Measurements from ENCODE around the gene PLA2G2A.
A peak's percentile ranks its signal among the peaks of the same experiment; 100 is the strongest.
"Not testable (repeated sequence)": the region's sequence is repeated elsewhere in the genome, so short reads cannot be mapped to it uniquely, and the experiment has no call there.

PLA2G2A gene, protein sequence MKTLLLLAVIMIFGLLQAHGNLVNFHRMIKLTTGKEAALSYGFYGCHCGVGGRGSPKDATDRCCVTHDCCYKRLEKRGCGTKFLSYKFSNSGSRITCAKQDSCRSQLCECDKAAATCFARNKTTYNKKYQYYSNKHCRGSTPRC

GRCh38 chr1:19979494-19979977 is at the start of gene PLA2G2A:
Gene PLA2G2A (minus strand): TSS chr1:19979618. CDS start chr1:19978773, 845 bp downstream.
- no peak for DNase-seq (ENCODE audit: low spot score)

DNA sequence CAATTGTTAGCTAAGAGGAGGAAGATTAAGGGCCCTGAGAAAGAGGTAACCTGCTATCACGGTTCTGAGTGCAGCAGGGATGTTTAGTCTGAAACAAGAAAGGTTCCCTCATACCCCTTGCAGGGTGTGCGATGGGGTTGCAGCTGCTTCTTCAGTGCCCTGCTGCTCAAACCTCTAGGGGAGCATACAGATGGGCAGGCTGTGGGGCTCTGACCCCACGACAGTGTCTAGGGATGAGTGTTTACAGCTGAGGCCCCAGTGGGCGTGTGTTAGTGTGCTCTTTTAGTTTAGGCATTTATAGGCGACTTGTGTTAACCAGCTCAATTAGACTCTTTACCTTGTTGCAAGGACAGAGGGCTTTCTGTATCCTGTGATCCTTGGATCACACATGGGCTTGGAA is 49.3 kb upstream of the PLA2G2A start:
- DNase-seq (ENCODE audit: low spot score) = no peak

- no peak for DNase-seq (ENCODE audit: low spot score)
Measured at GRCh38 chr1:20028125-20028524, 48.7 kb upstream of the PLA2G2A start.

GRCh38 chr1:20017741-20018140 is 38.3 kb upstream of the PLA2G2A start:
- no peak for DNase-seq (ENCODE audit: low spot score)

- DNase-seq (ENCODE audit: low spot score) = no peak
Measured at GRCh38 chr1:20014153-20014552, 34.7 kb upstream of the PLA2G2A start.

DNA sequence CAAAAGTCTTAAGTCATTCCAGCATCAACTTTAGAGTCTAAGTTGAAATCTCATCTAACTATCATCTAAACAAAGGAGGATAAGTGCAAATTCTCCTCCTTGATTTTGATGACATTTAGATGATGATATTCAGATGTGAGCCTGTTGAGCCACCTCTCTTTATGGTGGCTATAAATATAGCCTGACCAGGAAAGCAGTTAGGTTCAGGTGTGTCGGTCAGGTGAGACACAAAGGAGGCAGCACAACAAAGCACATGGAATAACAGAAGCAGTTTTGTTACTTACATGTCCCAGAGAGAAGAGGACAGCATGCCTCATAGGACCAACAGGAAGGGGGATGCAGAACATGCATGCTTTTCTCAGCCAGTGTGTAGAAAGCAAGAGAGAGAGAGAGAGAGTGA is 30.6 kb upstream of the PLA2G2A start:
- DNase-seq (ENCODE audit: low spot score) = no peak

DNA sequence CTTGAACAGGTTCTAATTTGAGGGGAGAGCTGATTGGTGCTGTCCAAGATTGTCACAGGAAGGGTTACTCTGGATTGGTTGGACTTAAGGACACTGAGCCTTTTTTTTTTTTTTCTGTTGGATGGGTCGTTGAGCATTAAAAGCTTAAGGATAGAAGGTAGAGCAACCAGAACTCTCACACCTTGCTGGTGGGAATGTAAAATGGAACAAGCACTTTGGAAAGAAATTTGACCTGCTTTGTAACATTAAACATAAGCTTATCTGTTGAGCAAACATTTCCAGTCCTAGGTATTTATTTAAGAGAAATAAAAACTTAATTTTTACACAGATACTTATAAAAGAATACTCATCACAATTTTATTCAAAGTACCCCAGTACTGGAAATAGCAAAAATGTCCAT is 29.8 kb upstream of the PLA2G2A start:
- no peak for DNase-seq (ENCODE audit: low spot score)

DNA sequence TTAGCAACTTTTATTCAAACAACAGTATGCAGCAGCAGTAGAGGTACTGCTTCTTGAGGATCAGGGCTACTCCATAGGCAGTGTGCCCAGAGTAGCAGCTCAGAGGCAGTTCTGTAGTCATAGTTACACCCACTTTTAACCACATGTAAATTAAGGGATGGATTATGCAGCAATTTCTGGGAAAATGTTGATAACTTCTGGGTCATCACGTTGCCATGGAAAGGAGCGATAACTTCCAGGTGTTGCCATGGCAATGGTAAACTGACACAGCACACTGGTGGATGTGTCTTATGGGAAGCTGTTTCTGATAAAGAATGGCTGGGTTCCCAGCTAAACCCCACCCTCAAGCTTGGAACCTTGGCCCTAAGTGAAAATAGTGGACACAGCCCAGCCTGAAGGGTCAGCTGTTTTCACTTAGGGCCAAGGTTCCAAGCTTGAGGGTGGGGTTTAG is 29.0 kb upstream of the PLA2G2A start:
- no peak for DNase-seq (ENCODE audit: low spot score)

- DNase-seq (ENCODE audit: low spot score) = not testable (repeated sequence)
Measured at GRCh38 chr1:19998823-19999222, 19.4 kb upstream of the PLA2G2A start.

- DNase-seq (ENCODE audit: low spot score) = no peak
Measured at GRCh38 chr1:19990689-19991088, 11.3 kb upstream of the PLA2G2A start.

GRCh38 chr1:19990182-19990582 is 10.8 kb upstream of the PLA2G2A start:
- not testable (repeated sequence) for DNase-seq (ENCODE audit: low spot score)

DNA sequence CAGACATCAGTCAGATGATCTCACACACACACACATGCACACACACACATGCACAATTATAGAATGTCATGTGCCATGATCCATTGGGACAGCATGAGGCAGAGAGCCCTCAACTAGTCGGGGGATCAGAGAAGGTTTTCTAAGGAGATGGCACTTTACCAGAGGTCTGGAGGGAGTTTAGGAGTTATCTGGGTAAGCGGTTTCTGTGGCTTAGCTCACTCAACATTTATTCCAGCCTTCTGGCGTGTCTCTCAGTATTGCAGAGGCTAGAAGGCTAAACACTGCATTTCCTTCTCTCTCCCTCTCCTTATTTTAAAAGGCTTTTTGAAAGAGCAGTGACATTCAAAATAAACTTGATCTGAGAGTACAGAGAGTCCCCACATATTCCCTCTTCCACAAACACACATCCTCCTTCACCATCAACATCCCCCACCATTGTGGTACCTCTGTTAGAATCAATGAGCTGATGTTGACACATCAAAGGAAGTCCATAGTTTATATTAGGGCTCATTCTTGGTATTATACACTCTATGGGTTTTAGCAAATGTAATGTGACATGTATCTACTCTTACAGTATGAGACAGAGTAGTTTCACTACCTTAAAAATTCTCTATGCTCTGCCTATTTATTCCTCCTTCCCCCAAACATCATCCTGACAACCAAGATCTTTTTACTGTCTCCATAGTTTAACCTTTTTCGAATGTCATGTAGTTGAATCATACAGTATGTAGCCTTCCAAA is 9.0 kb upstream of the PLA2G2A start:
- DNase-seq (ENCODE audit: low spot score) = no peak

DNA sequence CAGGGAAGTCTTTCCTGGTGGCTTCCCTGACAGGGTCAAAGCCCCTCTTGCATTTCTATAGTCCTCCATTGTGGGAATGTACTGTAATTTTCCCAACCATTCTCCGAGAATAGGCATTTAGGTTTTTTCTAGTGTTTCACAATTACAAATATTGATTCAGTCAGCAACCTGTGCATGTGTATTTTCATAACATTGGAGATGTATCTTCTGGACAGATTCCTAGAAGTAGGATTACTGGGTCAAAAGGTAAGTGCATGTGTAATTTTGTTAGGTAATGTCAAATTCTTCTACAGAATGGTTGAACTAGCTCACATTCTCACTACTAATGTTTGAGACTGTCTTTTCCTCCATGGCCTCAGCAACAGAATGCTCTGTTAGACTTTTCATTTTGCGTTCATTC is 8.3 kb upstream of the PLA2G2A start:
- no peak for DNase-seq (ENCODE audit: low spot score)

DNA sequence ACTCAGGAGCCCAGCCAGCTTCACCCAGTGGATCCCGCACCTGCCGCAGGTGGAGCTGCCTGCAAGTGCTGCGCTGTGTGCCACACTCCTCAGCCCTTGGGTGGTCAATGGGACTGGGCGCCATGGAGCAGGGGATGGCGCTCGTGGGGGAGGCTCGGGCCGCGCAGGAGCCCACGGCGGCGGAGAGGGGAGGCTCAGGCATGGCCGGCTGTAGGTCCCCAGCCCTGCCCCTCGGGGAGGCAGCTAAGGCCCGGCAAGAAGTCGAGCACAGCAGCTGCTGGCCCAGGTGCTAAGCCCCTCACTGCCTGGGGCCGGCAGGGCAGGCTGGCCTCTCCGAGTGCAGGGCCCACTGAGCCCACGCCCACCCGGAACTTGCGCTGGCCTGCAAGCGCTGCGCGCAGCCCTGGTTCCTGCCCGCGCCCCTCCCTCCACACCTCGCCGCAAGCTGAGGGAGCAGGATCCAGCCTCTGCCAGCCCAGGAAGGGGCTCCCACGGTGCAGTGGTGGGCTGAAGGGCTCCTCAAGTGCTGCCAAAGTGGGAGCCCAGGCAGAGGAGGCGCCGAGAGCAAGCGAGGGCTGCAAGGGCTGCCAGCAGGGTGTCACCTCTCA is 5.1 kb upstream of the PLA2G2A start:
- not testable (repeated sequence) for DNase-seq (ENCODE audit: low spot score)

DNA sequence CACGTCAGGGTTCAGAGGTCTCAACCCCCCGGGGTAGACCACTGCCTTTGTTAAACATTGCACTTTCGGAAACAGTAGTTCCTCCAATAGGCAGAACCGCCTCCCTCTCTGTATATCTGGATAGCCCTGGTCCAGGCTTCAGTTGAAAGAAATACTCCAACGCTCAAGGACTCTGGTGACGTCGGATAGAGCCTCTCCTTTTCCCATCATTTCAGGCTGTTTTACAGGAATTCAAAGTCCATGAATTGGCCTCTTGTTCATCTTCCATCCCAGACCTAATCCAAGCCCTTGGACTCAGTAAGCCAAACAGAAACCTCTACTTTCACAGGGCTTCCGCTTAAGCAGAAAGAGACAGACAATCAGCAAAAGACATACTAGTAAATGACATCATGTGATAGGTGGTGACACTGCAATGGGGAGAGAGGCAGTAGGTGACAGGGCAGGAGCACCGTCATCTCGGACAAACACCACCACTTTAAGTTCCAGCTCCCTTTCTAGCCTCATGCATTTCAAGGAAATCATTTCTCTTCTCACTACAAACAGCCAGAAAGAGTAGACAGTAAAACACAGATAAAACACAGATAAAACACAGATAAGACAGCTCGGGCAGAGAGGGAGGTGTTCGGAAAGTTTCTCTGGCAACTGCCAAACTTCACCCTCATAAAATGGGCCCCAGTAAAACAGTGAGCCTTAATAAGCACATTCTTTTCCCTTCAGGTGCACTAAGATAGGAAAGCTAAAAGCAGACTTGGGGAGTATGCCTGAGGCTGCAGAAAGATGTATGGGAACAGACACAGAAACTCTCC is 2.3 kb upstream of the PLA2G2A start:
- no peak for DNase-seq (ENCODE audit: low spot score)

GRCh38 chr1:19981170-19981506 is 1.7 kb upstream of the PLA2G2A start:
- no peak for DNase-seq (ENCODE audit: low spot score)

- no peak for DNase-seq (ENCODE audit: low spot score)
Measured at GRCh38 chr1:19980314-19980713, 896 bp upstream of the PLA2G2A start.

- DNase-seq (ENCODE audit: low spot score) = no peak
Measured at GRCh38 chr1:19978143-19978542, 1.3 kb downstream of the PLA2G2A start.

DNA sequence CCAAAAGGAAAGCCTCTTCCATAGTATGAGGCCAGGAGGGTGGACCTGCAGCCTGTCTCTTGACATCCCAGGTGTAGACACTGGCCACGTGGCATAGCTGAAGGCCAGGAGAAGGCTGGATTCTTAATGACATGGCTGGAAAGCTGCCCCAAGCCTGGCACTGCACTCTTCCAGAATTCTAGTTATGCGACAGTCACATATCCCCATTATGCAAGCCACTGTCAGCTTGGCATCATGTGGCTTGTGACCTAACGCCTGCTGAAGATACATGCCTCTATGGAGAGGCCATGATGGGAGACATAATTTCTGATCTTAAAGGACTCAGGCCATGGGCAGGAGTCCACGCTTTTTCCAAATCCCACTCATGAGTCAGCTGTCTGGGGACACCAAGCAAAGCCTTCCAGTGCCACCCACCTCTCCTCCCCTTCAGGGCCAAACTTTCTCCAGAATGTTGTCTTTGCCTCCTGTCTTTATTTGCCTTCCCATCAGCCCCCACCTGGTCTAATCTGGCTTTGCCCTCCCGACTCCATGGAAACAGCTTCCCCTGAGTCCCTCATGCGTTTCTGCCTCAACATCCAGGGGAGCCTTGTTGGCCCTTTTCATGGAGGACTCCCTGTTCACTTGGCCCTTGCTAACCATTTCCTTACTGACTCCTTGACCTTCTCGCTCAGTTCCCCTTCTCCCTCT is 3.0 kb downstream of the PLA2G2A start:
- no peak for DNase-seq (ENCODE audit: low spot score)

- DNase-seq (ENCODE audit: low spot score) = no peak
Measured at GRCh38 chr1:19975423-19976193, 3.8 kb downstream of the PLA2G2A start.

GRCh38 chr1:19974822-19975416 is 4.5 kb downstream of the PLA2G2A start:
- DNase-seq (ENCODE audit: low spot score) = peak; percentile 58
